ENCODE results near the gene BHLHE41. TPM values are rescaled to one million over a fixed set of nuclear protein-coding genes. Genes with fewer than 3 reads are reported as not detected.

The BHLHE41 gene
- polyA plus RNA-seq, 2 of the 4 experiments (the other 2 are of a cell fraction): 0.41 to 0.81 TPM

GRCh38 chr12:26113853-26114719, 10.8 kb downstream of the BHLHE41 start (continued):
- no peak for TF ChIP-seq CTCF (IDR thresholded peaks at IDR 0.05)
- TF ChIP-seq RAD21 (conservative IDR thresholded peaks at IDR 0.05 in 1 of 2, IDR thresholded peaks at IDR 0.05 in 1 of 2): no peak
- no peak for TF ChIP-seq SMC3 (IDR thresholded peaks at IDR 0.05)
- TF ChIP-seq NPAS2 (CRISPR knock-in tag; IDR thresholded peaks at IDR 0.05; ENCODE audit: borderline replicate concordance): peak; percentile 100
- no peak for TF ChIP-seq ZC3H11A (IDR thresholded peaks at IDR 0.05)
- TF ChIP-seq HOXA7 (CRISPR knock-in tag; IDR thresholded peaks at IDR 0.05): no peak
- peak; percentile 87; the same call in 1 of the 2 replicates for TF ChIP-seq MYC (IDR thresholded peaks at IDR 0.05; ENCODE audit: borderline replicate concordance, low read length)
- TF ChIP-seq KDM1A (IDR thresholded peaks at IDR 0.05; ENCODE audit: low read depth): no peak
- TF ChIP-seq HDAC2 (IDR thresholded peaks at IDR 0.05): no peak
- TF ChIP-seq PHF8 (IDR thresholded peaks at IDR 0.05; ENCODE audit: borderline replicate concordance, low read depth): peak; percentile 85
- TF ChIP-seq FOSB (CRISPR knock-in tag; IDR thresholded peaks at IDR 0.05): no peak
- peak; percentile 57 for TF ChIP-seq POLR2A (IDR thresholded peaks at IDR 0.05; ENCODE audit: low read length)
- TF ChIP-seq HES2 (IDR thresholded peaks at IDR 0.05): no peak
- no peak for TF ChIP-seq CBX2 (IDR thresholded peaks at IDR 0.05; ENCODE audit: borderline replicate concordance, low read depth)
- peak; percentile 83; the same call in 1 of the 2 replicates for TF ChIP-seq RNF2 (IDR thresholded peaks at IDR 0.05; ENCODE audit: borderline replicate concordance, low read depth)
- TF ChIP-seq EP300 (IDR thresholded peaks at IDR 0.05): no peak; a peak in 1 of 5 replicates
- no peak; the same call in 1 of the 2 replicates for TF ChIP-seq JUNB (IDR thresholded peaks at IDR 0.05)
- no peak for TF ChIP-seq EHMT2 (IDR thresholded peaks at IDR 0.05; ENCODE audit: low read depth)
- no peak; the same call in 1 of the 2 replicates for TF ChIP-seq TP53 (CRISPR knock-in tag; IDR thresholded peaks at IDR 0.05)
- TF ChIP-seq E2F6 (IDR thresholded peaks at IDR 0.05; ENCODE audit: borderline replicate concordance, low read depth): peak; percentile 80
- TF ChIP-seq MAX (IDR thresholded peaks at IDR 0.05): peak; percentile 99
- TF ChIP-seq CEBPB (IDR thresholded peaks at IDR 0.05): no peak
- no peak for TF ChIP-seq CHD2 (IDR thresholded peaks at IDR 0.05; ENCODE audit: low read length, partially characterized antibody)
- no peak for TF ChIP-seq HEYL (CRISPR knock-in tag; IDR thresholded peaks at IDR 0.05)
- TF ChIP-seq FOSL2 (IDR thresholded peaks at IDR 0.05): no peak
- TF ChIP-seq FOSL2 (CRISPR knock-in tag; IDR thresholded peaks at IDR 0.05): peak; percentile 48
- no peak for TF ChIP-seq NR3C1 (IDR thresholded peaks at IDR 0.05)
- no peak for TF ChIP-seq FOXS1 (CRISPR knock-in tag; IDR thresholded peaks at IDR 0.05)
- TF ChIP-seq CHD4 (IDR thresholded peaks at IDR 0.05; ENCODE audit: borderline replicate concordance): no peak
- TF ChIP-seq HOXB5 (CRISPR knock-in tag; IDR thresholded peaks at IDR 0.05): no peak
- TF ChIP-seq ZSCAN20 (CRISPR knock-in tag; IDR thresholded peaks at IDR 0.05): no peak
- no peak for TF ChIP-seq HMGXB4 (CRISPR knock-in tag; IDR thresholded peaks at IDR 0.05; ENCODE audit: borderline replicate concordance)
- peak; percentile 60 to 73; a peak in 2 of 5 replicates for TF ChIP-seq JUN (IDR thresholded peaks at IDR 0.05)
- no peak for TF ChIP-seq POLR2AphosphoS2 (conservative IDR thresholded peaks at IDR 0.05; ENCODE audit: low read length)
- TF ChIP-seq ELK1 (IDR thresholded peaks at IDR 0.05; ENCODE audit: low read depth, low read length): no peak
- TF ChIP-seq USF2 (IDR thresholded peaks at IDR 0.05): peak; percentile 95
- TF ChIP-seq HOXB13 (CRISPR knock-in tag; IDR thresholded peaks at IDR 0.05; ENCODE audit: low read depth): no peak

Measured in A549 (cell line).